Stimulated activated CD4-positive, alpha-beta T cell treated with anti-CD3 and anti-CD28 coated beads, Interleukin-2, amount 100 ng/mL, for 4 hours (primary cell): Measurements from ENCODE around the gene IVNS1ABP.
A peak's percentile ranks its signal among the peaks of the same experiment; 100 is the strongest.
"Not testable (repeated sequence)": the region's sequence is repeated elsewhere in the genome, so short reads cannot be mapped to it uniquely, and the experiment has no call there.

Experiments used
- DNase-seq: peaks from one replicate; pipeline ENCODE4 v3.0.0-alpha.2; 2020; ENCODE audit warnings: low read depth

Gene IVNS1ABP

DNA sequence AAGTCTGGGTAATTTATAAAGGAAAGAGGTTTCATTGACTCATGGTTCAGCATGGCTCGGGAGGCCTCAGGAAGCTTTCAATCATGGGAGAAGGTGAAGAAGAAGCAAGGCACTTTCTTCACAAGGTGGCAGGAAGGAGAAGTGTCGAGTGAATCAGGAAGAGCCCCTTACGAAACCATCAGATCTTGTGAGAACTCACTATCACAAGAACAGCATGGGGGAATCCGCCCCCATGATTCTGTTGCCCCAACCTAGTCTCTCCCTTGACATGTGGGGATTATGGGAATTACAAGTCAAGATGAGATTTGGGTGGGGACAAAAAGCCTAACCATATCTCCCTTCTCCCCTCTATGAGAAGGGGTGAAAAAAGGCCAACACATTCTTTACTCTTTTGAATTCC lies 11.2 kb upstream of the IVNS1ABP start:
- DNase-seq: no peak

DNA sequence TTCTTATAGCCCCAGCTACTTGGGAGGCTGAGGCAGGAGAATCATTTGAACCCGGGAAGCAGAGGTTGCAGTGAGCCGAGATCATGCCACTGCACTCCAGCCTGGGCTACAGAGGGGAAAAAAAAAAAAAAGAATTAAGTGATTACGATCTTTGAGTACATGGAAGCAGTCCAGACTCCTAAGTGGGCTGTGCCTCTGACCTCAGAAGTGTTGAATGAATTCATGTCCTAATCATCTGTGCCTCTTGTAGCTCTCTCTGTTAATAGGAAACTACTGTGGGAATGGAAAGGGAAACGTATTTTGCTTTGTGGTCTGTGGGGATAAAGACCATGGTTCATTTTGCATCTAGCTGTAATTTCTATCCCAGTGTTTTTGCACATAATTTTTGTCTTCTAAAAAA lies 8.4 kb upstream of the IVNS1ABP start:
- DNase-seq: no peak

DNA sequence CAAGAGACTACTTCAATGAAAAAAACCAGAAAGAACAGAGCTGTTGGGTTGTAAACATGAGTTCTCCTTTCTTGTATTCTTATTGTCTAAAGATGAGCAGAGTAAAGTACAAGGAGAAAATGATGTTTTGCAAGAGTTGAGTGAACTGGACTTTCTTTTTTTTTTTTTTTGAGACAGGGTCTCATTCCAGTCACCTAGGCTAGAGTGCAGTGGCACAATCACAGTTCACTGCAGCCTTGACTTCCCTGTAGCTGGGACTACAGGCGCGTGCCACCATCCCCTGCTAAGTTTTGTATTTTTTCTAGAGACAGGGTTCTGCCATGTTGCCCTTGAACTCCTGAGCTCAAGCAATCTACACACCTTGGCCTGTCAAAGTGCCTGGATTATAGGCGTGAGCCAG lies 7.1 kb upstream of the IVNS1ABP start:
- DNase-seq: no peak

DNA sequence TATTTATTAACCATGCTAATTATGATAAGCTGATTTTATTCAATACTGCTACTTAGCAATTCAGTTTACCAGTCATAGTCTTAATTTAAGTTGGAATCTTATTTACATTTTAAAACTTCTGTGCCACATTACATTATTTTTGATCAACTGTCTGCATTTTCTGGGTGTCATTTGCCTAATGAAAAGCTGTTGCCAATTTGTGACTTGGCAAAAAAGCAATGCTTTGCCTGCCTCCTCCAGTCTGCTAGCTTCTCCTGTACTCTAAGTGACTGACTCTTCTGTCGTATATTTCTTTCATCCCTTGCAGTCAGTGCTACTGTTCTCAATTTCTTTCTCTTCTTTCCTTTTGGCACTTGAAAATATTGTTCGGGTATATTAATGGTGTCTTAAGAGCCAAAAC lies 5.6 kb upstream of the IVNS1ABP start:
- no peak for DNase-seq

DNA sequence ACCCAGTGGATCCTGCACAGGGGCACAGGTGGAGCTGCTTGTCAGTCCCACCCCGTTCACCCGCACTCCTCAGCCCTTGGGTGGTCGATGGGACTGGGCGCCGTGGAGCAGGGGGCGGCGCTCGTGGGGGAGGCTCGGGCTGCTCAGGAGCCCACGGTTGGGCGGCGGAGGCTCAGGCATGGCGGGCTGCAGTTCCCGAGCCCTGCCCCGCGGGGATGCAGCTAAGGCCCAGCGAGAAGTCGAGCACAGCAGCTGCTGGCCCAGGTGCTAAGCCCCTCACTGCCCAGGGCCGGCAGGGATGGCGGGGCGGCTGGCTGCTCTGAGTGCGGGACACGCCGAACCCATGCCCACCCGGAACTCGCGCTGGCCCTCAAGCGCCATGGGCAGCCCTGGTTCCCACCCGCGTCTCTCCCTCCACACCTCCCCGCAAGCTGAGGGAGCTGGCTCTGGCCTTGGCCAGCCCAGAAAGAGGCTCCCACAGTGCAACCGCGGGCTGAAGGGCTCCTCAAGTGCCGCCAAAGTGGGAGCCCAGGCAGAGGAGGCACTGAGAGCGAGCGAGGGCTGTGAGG lies 4.7 kb upstream of the IVNS1ABP start:
- not testable (repeated sequence) for DNase-seq

DNA sequence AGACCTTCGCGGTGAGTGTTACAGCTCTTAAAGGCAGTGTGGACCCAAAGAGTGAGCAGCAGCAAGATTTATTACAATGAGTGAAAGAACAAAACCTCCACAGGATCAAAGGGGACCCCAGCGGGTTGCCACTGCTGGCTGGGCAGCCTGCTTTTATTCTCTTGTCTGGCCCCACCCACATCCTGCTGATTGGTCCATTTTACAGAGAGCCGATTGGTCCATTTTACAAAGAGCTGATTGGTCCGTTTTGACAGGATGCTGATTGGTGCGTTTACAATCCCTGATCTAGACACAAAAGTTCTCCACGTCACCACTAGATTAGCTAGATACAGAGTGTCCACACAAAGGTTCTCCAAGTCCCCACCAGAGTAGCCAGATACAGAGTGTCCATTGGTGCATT lies 4.1 kb upstream of the IVNS1ABP start:
- not testable (repeated sequence) for DNase-seq

DNA sequence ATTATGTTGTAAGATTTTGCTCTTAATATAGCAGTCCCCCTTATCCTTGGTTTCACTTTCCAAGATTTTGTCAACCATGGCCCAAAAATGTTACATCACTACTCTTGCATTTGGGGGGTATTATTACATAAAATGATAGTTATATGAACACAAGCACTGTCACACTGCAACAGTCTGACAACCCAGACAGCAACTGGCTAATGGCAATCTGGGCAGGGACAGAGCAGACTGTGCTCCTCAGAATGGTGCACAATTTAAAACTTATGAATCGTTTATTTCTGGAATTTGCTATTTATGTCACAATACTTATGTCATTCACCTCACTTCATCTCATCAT lies 2.1 kb upstream of the IVNS1ABP start:
- no peak for DNase-seq

DNA sequence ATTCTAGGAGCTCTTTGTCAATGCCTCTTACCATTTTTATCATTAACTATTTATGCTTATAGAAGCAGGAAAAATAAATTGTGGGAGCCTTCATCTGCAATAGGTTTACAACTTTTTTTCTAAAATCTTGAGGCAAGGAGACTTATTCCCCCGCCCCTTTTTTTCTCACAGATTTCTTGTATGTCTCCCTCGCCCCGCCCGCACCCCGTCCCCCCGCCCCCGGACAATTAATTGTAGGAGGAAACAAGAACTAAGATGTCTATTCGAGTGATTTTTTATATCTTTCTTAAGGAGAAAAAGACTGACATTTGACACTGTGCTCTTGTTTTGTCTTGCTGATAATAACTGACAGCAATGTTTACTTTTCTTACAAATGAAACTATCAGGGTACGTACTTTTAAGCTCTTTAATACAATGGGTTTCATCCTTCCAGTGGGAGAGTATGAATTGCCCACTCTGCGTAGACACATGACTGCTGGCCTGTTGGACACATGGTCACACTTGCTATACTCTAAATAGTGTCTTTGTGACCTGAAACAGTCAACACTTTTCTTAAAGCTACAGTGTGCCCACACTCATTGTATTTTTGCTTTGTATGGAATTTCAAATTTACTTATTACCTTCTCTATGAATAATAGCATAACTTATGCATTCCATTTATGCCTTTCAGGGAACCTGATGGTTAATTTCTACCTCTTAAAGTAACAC lies 1.5 kb upstream of the IVNS1ABP start:
- DNase-seq: no peak

DNA sequence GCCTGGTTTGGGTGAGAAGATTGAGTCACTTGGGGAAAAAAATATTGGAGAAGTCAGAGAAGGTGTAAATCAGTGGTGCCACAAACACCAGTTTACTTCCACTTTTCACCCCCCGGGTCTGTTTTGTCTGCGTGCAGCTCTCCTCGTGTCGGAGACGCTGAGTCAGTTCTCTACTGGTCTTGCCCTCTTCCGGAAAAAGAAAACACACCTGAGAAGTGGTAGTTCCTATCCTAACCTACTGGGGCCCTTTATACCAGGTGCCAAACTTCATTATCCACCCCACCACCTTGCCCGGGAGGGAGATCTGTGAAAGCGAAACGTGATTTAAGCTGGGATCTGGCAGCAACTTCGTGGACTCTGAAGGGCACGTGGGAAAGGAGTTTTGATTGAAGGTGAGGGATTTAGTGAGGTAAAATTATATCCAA lies 855 bp upstream of the IVNS1ABP start:
- DNase-seq: peak; percentile 79

DNA sequence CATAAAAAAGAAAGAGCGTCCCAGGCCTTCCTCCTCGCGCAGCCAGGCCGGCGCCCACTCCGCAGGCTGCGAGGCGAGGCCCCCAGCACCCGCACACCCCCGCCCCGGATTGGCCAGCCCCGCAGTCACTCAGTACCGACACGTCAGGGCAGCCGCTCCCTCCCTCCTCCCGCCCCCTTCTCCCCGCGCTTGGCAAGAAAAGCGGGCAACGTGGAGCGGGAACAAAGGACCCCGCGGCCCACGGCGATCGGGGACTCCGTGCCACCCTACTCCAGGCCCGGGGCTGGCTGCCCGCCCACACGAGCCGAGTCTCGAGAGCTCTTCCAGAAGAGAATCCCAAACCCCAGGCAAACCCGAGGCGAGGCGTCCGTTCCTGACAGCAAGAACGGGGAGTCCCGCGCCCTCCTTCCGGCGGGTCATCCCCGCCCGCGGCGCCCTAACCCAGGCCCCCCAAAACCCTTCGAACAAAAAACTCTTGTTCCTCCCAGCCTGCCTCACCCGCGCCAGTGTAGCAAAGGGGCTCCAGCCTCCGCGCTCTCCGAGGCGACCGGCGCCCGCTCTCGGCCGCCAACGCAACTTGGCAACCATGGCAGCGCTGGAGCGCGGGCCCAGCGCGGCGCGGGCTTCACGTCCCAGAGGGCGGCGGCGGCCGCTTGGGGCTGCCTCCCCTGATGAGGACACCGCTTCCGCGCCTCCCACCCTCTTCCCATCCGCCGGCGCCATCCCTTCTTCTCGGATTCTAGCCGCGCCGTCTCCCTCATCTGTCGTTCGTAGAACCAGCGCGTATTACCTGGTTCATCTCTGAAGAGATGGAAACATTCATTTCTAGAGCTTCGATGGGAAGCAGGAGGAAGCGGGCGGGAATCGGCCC lies 645 bp downstream of the IVNS1ABP start:
- DNase-seq: peak; percentile 85

DNA sequence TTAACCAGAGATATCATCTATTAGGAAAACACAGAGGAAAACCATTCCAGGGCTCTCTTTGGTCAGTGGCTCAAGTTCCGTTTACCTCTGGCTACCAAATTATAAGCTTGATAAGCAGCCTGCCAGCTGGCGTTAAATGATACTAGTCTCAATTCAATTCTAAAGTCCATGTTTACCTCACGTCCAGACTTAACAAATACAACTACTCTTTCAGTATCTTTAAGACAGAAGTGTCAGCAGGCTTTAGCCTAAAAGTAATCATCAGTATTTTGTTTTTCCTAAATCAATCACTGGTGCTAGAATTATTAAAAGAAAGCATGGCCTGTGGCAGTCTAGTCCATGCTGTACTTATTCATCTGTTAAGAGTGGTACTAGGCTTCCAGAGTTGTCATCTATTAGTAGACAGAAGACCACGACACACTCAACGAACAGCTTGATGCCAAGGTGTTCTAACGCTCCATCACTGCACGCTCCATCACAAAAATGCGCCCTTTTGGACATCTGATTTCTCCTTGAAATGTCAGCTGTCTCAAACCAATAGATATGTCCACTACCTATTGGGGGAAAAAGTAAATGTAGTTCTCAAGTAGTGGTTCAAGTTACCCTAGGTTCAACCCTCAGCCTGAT lies 1.5 kb downstream of the IVNS1ABP start:
- DNase-seq: no peak

DNA sequence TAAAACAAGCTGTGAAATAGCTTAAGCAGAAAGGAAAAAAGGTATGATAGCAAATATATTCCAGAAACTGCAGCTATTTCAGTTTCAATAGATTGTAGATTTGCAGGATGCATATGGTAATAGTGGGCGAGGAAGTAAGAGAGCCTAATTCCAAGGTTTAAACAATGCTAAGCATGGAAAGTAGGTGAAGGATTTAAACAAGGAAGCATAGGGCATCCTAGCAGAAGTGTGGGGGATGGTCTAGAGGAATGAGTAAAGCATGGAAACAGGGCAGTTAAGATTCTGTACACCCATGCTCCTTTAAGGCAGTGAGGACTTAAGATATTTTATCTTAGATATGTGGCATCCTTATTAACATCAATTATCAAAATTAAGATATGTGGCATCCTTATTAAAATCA lies 2.6 kb downstream of the IVNS1ABP start:
- DNase-seq: no peak

DNA sequence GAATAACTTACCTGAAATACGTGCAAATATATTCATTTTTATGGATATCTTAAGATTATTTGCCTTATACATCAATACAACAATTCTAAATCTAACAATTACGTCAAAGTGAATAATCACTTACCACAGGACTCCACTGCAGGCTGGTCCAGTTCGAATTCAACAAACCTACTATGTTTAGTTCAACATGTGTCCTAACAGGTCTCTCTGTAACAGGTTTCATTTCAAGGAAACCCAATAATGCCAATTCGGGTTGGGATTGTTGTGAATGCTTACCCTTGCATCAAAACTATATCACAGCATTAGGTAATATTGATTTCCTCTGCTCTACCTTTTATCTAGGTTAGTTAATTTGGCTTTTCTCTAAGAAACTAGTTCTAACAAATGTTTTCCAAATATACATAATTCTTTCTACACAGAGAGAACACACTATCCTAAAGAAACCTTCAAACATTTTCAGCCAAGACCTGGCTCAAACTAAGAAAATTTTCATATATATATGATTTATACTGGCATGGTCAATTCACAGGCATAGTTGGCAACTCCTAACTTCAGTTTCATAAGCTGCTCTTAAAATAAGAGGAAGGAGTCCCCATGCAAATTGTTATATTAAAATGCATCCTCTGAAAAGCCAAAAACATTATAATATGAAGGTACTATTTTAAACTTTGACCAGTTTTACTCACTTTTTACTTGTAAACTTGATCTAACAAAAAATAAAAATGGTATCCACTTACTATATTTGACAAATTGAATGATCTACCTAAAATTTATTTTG lies 4.5 kb downstream of the IVNS1ABP start:
- no peak for DNase-seq

DNA sequence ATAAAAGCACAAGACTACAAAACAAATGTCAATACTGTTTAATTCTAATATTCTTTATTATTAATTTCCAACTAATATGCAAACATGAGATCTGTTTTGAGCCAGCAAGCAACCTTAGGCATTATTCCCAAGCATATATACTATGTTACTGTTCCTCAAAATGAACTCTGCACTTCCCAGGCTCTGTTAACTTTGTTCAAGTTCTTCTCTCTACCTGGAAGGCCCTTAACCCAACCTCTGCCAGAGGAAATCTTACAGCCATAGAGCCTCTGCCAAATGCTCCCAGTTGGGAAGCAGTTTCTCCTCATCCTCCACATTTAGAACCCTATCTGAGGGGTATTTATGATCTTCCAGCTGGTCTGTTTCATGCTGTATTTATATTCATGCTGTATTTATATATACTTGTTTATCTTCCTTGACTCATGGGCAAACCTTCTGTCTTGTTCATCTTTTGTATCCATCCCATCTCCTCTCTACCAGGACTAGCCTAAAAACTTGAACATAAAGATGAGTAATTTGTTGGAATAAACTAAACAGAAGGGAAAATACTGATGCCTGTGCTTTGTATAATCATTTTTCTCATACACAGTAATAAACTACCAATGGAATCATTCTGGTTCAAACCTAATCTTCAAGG lies 5.3 kb downstream of the IVNS1ABP start:
- no peak for DNase-seq

DNA sequence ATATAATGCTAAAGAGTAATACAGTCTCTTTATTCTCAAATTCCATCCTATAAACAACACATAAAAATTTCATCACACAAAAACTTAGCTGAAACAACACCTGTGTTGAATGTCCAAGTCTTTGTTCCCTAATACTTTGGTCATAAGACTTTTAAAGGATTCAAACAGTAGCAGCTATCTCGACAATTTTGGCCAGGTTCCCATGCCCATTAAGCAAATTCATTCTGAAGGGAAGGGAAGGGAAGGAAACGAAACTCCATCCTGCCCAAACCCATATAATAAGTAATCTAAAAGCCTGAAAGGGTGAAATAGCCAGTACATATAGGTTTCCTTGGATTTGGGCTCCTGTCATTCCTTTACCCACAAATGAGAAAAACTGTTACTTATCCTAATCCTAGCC lies 7.5 kb downstream of the IVNS1ABP start:
- DNase-seq: no peak

DNA sequence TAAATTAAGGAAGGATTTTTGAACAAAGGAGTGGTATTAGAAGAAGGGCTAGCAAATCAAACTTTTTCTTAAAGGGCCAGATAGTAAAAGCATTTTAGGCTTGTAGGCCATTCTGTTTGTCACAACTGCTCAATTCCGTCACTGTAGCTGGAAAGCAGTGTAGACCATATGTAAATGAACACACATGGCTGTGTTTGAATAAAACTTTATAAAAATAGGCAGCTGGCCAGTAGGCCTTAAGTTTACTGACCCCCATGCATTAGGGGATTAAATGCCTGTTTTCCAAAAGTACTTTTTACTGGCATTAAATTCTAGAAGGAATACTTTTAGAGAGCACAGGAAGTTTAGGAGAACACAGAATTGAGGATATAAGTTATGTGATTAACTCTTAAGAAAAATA lies 8.9 kb downstream of the IVNS1ABP start:
- no peak for DNase-seq

DNA sequence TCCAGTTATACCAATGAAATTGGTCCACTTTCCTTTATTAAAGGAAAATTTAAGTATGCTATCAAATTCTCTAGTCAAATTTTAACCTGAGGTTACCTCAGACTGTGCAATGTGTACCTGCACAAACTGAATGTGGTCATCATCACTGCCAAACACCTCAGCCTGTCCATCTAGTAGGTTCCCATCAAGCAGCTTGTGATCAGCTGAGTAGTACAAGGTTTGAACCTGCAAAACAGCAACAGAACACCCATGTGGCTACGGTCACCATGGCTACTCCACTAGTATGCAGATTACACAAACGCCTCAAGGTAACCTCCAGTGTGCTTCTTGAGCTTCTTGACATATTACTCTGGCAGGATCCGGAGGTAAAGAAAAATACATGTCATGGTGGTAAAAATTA lies 11.6 kb downstream of the IVNS1ABP start:
- DNase-seq: no peak

DNA sequence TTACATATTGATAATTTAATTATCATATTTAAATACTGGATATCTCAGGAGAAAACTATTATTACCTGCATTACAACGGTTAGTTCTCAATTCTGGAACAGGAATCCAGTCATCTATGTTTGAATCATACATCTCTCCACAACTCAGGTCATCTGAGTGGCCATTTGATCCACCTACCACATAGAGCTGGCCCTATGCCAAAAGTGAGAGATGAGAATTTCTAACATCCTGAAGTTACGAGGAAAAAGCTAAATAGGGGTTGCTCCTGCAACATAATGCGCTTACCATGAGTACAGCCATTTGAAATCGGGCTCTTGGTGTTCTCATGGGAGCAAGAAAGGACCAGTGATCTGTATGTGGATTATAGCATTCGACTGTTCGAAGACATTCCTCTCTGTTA lies 16.9 kb downstream of the IVNS1ABP start:
- no peak for DNase-seq

DNA sequence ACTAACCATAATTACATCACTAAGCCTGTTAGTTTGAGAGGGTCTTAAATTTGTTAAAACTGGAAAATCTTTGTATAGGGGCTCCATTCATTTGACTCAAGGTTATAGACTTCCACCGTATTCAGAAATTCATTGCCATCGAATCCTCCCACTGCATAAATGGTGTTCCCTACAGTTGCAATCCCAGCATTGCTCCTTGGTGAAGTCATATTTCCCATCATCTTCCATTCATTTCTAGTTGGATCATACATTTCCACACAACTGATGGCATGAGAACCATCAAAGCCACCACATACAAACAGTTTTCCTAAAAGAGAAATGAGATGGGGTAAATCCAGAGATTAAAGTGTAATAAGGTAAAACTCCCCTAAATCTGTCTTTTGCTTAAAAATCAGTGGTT lies 19.1 kb downstream of the IVNS1ABP start:
- DNase-seq: no peak

DNA sequence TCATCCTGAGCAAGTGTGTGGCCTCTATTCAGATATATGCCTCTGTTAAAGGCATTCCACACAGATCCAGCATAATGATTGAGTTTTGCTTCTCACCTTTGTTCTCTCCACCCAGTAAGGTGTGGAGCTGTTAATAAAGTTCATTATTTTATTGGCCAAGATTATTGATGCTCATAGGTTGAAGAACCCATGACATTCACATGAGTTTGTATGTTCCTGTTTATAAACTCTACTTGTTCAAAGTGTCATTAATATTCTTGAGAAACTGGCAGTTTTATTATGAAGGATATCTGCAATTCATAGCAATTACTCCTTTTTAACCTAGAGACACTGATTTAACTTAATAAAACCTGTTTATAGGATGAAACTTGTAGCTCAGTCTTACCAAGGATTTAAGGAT lies 22.0 kb downstream of the IVNS1ABP start:
- DNase-seq: no peak

DNA sequence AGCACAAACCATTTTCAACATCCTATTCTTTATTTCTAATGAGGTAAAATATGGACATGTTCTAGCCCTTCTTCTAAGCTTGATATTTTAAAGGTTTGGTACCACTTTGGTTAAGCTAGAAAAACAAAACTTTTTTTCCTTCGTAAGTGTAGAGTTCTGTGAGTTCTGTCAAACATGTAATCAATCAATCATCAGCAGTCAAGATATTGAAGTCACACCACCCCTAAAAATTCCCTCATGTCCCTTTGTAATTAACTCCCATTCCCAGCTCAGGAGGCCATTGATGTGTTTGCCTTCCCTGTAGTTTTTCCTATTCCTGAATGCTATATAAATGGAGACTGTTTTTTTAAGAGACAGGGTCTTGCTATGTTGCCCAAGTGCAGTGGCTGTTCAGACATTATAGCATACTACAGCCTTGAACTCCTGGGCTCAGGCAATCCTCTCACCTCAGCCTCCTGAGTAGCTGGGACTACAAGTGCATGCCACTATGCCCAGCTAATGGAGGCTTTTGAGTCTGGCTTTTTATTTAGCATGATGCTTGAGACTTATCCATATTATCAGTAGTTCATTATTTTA lies 23.0 kb downstream of the IVNS1ABP start:
- no peak for DNase-seq
